ENCODE results near the gene CPVL. TPM values are rescaled to one million over a fixed set of nuclear protein-coding genes. Genes with fewer than 3 reads are reported as not detected.
"Not testable (repeated sequence)": the region's sequence is repeated elsewhere in the genome, so short reads cannot be mapped to it uniquely, and the experiment has no call there.

CPVL gene
- total RNA-seq, 4 donors from 2014 or later = 3.1 to 17.5 (median 11.5) TPM

- Histone ChIP-seq H3K27me3 (no peaks in the 10 kb centered on the region), H3K4me1 (peaks cover 0 to 30% (median 0%) of the 10 kb centered on the region in 4 donors), H3K4me3 (no peak overlapping the region), H3K9me3 (no peaks in the 10 kb centered on the region), H3K27ac (peak overlapping the region in 2 of 4 donors; percentile 0 to 43), H3K36me3 (no peaks in the 10 kb centered on the region)
- no peak for DNase-seq (ENCODE audit: low spot score in 2 of 2)
- WGBS, 2 donors = 68 to 71% methylated on average over 5 of the region's 5 CpGs
- TF ChIP-seq POLR2A (IDR thresholded peaks at IDR 0.05) (no peak), CTCF (IDR thresholded peaks at IDR 0.05) (no peak), EP300 (IDR thresholded peaks at IDR 0.05) (peak in 1 of 2 donors; percentile 19)
These were observed 46.2 kb downstream of the CPVL start for GRCh38 chr7:29099896-29100847.

GRCh38 chr7:29096446-29096730 lies 49.9 kb downstream of the CPVL start:
- WGBS, 2 donors = 76 to 82% methylated on average over 5 of the region's 5 CpGs

GRCh38 chr7:29095631-29096445 lies 50.5 kb downstream of the CPVL start:
- 46 to 47% methylated on average over 8 of the region's 8 CpGs for WGBS, 2 donors
- Histone ChIP-seq H3K27me3 (no peaks in the 10 kb centered on the region), H3K27ac (peak overlapping the region in 1 of 4 donors; percentile 16), H3K4me3 (no peak overlapping the region), H3K9me3 (no peaks in the 10 kb centered on the region), H3K4me1 (peaks cover 0 to 29% (median 3%) of the 10 kb centered on the region in 4 donors), H3K36me3 (no peaks in the 10 kb centered on the region)
- DNase-seq (ENCODE audit: low spot score in 2 of 2) = no peak
- TF ChIP-seq POLR2A (IDR thresholded peaks at IDR 0.05) (no peak), CTCF (IDR thresholded peaks at IDR 0.05) (no peak), EP300 (IDR thresholded peaks at IDR 0.05) (no peak)

More at GRCh38 chr7:29096446-29096730, 49.9 kb downstream of the CPVL start:
- H3K4me3 ChIP-seq = no peak overlapping the region
- DNase-seq (ENCODE audit: low spot score in 2 of 2) = no peak
- peaks cover 0 to 25% (median under 1%) of the 10 kb centered on the region in 4 donors for H3K4me1 ChIP-seq
- TF ChIP-seq EP300 (IDR thresholded peaks at IDR 0.05) (no peak), POLR2A (IDR thresholded peaks at IDR 0.05) (no peak), CTCF (IDR thresholded peaks at IDR 0.05) (no peak)
- no peak overlapping the region for H3K27ac ChIP-seq
- no peaks in the 10 kb centered on the region for H3K27me3 ChIP-seq
- no peaks in the 10 kb centered on the region for H3K36me3 ChIP-seq
- H3K9me3 ChIP-seq = no peaks in the 10 kb centered on the region

GRCh38 chr7:29093091-29093490 lies 53.2 kb downstream of the CPVL start:
- not testable (repeated sequence) for H3K9me3 ChIP-seq; H3K36me3 ChIP-seq; DNase-seq (ENCODE audit: low spot score in 2 of 2); H3K27ac ChIP-seq; H3K27me3 ChIP-seq; H3K4me3 ChIP-seq
- peaks cover 0 to 21% (median 6%) of the 10 kb centered on the region in 4 donors for H3K4me1 ChIP-seq
- whole genome bisulfite sequencing, 2 donors = 94 to 95% methylated on average over 11 of the region's 11 CpGs

GRCh38 chr7:29091715-29092114 lies 54.6 kb downstream of the CPVL start:
- no peaks in the 10 kb centered on the region for H3K36me3 ChIP-seq
- TF ChIP-seq EP300 (IDR thresholded peaks at IDR 0.05) (no peak), POLR2A (IDR thresholded peaks at IDR 0.05) (no peak), CTCF (IDR thresholded peaks at IDR 0.05) (no peak)
- peaks cover 0 to 29% (median 6%) of the 10 kb centered on the region in 4 donors for H3K4me1 ChIP-seq
- no peaks in the 10 kb centered on the region for H3K27me3 ChIP-seq
- no peaks in the 10 kb centered on the region for H3K9me3 ChIP-seq
- peak overlapping the region in 2 of 4 donors; percentile 54 to 64 for H3K27ac ChIP-seq
- no peak for DNase-seq (ENCODE audit: low spot score in 2 of 2)
- H3K4me3 ChIP-seq = peak overlapping the region; percentile 9 to 41 (median 26)
- WGBS, 2 donors = 9 to 20% methylated on average over 4 of the region's 4 CpGs

All from tibial nerve (tissue), 4 donors.